HG03060 (cell line): Measurements from ENCODE around the gene TAF1C.

ENCODE experiments used
- ATAC-seq: cut with Tn5 transposase; IDR thresholded peaks from one replicate; pipeline ENCODE4 v1.9.1; 2021; ENCODE audit warnings: low read depth, moderate number of reproducible peaks; ENCODE audit not compliant: unreplicated experiment

TAF1C gene

DNA sequence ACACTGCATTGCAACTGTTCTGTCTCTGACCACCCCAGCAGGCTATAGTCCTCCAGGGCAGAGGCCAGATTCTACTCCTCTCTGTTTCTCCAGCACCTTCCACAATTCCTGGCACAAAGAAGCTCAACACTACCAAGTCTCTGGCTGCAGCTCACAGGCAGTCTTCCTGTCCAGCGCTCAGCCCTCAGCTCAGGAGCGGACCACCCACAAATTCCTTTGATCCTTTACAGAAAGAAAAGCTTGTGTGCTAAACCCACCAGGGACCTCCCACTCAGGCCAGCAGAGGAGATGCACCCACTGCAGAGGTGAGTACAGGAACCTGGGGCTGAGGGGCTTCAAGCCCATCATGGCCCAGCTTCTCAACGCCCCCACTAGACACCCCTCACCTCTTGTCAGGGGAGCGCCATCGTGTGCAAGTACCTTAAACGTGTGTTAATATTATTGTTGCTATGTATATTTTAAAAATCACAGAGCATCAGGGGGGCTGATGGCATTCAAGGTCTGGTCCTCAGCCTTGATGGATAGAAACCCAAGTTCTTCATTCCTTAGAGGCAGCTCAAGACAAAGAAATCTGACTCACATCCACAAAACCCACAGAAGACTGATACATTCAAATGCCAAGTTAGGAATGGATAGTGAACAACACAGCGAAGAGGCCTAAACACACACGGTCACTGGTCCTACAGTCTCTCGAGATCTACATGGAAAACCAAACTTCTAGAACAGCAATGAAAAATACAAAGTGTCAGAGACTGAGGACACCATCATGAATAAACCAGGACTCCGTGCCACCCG lies 50.3 kb downstream of the TAF1C start:
- ATAC-seq: no peak

DNA sequence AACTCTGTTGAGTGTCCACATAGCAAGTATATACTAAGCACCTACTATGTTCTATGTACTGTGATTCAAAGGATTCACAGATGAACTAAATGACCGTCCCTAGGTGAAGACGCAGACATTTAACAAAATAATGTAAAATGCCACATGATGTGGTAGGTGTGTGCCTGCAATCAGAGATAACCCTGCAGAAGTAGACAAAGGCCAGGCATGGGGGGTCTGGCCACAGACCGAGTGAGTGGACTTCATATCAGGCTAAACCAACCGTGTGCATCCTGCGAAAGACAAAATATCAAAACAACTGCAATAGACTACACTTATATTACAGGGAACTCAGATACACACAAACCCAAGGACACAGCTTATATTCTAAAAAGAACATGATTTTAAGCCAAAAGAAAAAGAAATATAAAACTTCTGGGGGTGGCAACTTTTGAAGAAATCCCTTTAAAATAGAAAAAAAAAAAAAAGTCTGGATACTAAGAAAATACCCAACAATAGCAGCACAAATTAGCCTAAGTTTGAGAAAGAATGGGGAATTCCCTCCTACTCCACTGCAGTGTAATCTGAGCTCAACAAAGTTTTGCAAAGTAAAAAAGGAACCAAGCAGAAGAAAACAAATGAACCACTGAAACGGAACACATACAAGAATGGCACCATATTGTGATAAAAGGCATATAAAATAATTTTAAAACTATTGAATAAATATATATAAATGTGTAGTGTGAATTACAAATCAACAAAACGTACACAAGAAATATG lies 54.2 kb downstream of the TAF1C start:
- ATAC-seq: no peak

DNA sequence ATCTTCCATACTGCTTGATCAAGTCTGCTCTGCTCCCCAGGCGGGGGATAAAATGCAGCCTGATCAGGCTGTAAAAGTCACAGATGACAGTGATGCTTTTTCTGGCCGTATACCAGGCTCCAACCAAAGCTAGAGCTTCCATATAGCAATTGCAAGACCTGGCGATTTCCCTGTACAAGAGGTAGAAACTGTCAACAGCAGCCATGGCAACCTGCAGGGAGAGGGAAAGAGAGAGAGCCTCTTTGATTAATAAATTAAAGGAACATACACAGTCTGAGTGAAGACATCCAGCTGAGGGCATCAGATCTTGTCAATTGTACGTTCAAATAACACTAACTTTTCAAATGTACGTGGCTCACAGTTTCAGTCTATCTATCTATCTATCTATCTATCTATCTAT lies 55.7 kb downstream of the TAF1C start:
- no peak for ATAC-seq
